NCI-H748 (cell line): ENCODE data around the gene SLCO2A1.
A peak's percentile ranks its signal among the peaks of the same experiment; 100 is the strongest.

Source experiments
- DNase-seq: peaks from one replicate; lab custom pipeline; 2025; ENCODE audit not compliant: unreplicated experiment; lab: John Stamatoyannopoulos, UW

SLCO2A1 gene

GRCh38 chr3:134002306-134002705 lies 27.4 kb downstream of the SLCO2A1 start:
- no peak for DNase-seq

- no peak for DNase-seq
Measured at GRCh38 chr3:134001251-134001650, 28.5 kb downstream of the SLCO2A1 start.

GRCh38 chr3:133999891-134000685 lies 29.6 kb downstream of the SLCO2A1 start:
- DNase-seq: no peak

- no peak for DNase-seq
Measured at GRCh38 chr3:133998691-133999241, 31.0 kb downstream of the SLCO2A1 start.

GRCh38 chr3:133997871-133998635 lies 31.7 kb downstream of the SLCO2A1 start:
- no peak for DNase-seq

- no peak for DNase-seq
Measured at GRCh38 chr3:133996996-133997395, 32.7 kb downstream of the SLCO2A1 start.

- DNase-seq: no peak
Measured at GRCh38 chr3:133996251-133996661, 33.5 kb downstream of the SLCO2A1 start.

GRCh38 chr3:133995264-133995663 lies 34.5 kb downstream of the SLCO2A1 start:
- DNase-seq: no peak

GRCh38 chr3:133994166-133994890 lies 35.4 kb downstream of the SLCO2A1 start:
- no peak for DNase-seq

GRCh38 chr3:133992951-133993620 lies 36.6 kb downstream of the SLCO2A1 start:
- no peak for DNase-seq

- no peak for DNase-seq
Measured at GRCh38 chr3:133992381-133992780, 37.3 kb downstream of the SLCO2A1 start.

- DNase-seq: no peak
Measured at GRCh38 chr3:133991637-133992036, 38.1 kb downstream of the SLCO2A1 start.

- DNase-seq: no peak
Measured at GRCh38 chr3:133991209-133991608, 38.5 kb downstream of the SLCO2A1 start.

- DNase-seq: no peak
Measured at GRCh38 chr3:133989936-133990702, 39.6 kb downstream of the SLCO2A1 start.

- no peak for DNase-seq
Measured at GRCh38 chr3:133988631-133989161, 41.0 kb downstream of the SLCO2A1 start.

GRCh38 chr3:133987948-133988484 lies 41.7 kb downstream of the SLCO2A1 start:
- no peak for DNase-seq

- DNase-seq: peak; percentile 60
Measured at GRCh38 chr3:133987136-133987535, 42.6 kb downstream of the SLCO2A1 start.

- no peak for DNase-seq
Measured at GRCh38 chr3:133986311-133986710, 43.4 kb downstream of the SLCO2A1 start.

GRCh38 chr3:133984975-133985374 lies 44.8 kb downstream of the SLCO2A1 start:
- DNase-seq: no peak
